NB4 (cell line): Measurements from ENCODE around the gene C2CD5.

Experiments
- DNase-seq: peaks from one replicate; pipeline ENCODE4 v3.0.0; 2010; ENCODE audit warnings: low read depth
- H3K4me3 ChIP-seq: one replicate; pipeline ENCODE4 v1.5.1; 2011; ENCODE audit warnings: mild to moderate bottlenecking, low read depth, low read length, moderate library complexity
- MYC ChIP-seq: IDR thresholded peaks from 2 replicates; pipeline ENCODE4 v1.6.1; 2011; ENCODE audit warnings: low read depth, low read length
- POLR2A ChIP-seq: IDR thresholded peaks from 2 replicates; pipeline ENCODE4 v1.6.1; 2011; ENCODE audit warnings: mild to moderate bottlenecking; ENCODE audit not compliant: insufficient read length; ENCODE audit errors: extremely low read depth
- TF ChIP-seq, protein P1 (sequence below): IDR thresholded peaks from one replicate; pipeline ENCODE4 v1.5.1; 2012; ENCODE audit warnings: low read depth, low read length
- TF ChIP-seq, protein P2 (sequence below): IDR thresholded peaks from 2 replicates; pipeline ENCODE4 v1.6.1; 2011; ENCODE audit warnings: low read depth, low read length

The C2CD5 gene, protein sequence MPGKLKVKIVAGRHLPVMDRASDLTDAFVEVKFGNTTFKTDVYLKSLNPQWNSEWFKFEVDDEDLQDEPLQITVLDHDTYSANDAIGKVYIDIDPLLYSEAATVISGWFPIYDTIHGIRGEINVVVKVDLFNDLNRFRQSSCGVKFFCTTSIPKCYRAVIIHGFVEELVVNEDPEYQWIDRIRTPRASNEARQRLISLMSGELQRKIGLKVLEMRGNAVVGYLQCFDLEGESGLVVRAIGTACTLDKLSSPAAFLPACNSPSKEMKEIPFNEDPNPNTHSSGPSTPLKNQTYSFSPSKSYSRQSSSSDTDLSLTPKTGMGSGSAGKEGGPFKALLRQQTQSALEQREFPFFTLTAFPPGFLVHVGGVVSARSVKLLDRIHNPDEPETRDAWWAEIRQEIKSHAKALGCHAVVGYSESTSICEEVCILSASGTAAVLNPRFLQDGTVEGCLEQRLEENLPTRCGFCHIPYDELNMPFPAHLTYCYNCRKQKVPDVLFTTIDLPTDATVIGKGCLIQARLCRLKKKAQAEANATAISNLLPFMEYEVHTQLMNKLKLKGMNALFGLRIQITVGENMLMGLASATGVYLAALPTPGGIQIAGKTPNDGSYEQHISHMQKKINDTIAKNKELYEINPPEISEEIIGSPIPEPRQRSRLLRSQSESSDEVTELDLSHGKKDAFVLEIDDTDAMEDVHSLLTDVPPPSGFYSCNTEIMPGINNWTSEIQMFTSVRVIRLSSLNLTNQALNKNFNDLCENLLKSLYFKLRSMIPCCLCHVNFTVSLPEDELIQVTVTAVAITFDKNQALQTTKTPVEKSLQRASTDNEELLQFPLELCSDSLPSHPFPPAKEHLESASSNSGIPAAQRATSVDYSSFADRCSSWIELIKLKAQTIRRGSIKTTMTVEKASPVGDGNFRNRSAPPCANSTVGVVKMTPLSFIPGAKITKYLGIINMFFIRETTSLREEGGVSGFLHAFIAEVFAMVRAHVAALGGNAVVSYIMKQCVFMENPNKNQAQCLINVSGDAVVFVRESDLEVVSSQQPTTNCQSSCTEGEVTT

DNA sequence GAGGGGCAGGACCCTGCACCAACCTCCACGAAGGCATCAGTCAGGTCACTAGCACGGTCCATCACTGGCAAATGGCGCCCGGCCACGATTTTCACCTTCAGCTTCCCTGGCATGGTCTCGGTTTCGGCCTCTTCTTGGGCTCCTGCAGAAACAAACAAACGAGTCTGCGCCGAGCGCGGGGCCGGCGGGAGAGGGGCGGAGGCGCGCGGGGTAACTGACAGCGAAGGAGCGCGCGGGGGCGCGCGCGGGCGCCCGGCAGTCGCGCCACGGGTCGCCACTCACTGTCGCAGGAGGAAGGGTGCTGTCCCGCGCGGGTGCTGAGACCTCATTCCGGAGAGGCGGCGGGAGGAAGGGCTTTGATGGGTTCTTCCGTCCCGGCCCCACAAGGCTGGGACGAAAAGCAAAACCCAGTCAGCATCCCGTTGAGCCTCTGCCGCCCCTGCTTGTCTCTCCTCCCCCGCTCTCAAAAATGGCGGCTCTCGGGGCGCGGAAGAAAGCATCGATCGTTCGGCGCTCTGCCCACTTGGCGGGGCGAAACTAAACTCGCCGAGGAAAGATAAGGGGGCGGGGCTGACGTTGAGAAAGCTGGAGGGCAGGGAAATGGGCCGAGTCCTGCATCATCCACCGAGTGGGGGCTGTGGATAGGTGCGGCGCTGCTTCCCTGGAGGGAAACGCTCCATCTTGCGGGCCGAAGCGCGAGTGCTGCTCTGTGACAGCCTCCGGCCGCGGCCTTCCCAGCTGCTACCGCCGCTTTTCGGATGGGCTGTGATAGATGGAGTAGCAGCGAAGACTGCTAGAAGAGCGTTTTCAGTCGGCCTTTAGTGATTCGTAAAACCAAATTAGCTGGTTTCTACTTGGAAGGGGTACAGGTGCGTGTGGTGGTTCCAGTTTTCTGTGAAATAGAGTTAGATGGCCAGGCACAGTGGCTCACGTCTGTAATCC lies at the start of gene C2CD5:
C2CD5 (minus strand) TSS at position 505 of the 942 bp plus-strand sequence; CDS start at position 113, 392 bp downstream.
- H3K4me3 ChIP-seq: peak within 1 kb of the TSS; percentile 90
- peak; percentile 100 for DNase-seq
- peak; percentile 93 for TF ChIP-seq POLR2A
- TF ChIP-seq, protein P1, sequence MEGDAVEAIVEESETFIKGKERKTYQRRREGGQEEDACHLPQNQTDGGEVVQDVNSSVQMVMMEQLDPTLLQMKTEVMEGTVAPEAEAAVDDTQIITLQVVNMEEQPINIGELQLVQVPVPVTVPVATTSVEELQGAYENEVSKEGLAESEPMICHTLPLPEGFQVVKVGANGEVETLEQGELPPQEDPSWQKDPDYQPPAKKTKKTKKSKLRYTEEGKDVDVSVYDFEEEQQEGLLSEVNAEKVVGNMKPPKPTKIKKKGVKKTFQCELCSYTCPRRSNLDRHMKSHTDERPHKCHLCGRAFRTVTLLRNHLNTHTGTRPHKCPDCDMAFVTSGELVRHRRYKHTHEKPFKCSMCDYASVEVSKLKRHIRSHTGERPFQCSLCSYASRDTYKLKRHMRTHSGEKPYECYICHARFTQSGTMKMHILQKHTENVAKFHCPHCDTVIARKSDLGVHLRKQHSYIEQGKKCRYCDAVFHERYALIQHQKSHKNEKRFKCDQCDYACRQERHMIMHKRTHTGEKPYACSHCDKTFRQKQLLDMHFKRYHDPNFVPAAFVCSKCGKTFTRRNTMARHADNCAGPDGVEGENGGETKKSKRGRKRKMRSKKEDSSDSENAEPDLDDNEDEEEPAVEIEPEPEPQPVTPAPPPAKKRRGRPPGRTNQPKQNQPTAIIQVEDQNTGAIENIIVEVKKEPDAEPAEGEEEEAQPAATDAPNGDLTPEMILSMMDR: peak; percentile 25
- TF ChIP-seq, protein P2, sequence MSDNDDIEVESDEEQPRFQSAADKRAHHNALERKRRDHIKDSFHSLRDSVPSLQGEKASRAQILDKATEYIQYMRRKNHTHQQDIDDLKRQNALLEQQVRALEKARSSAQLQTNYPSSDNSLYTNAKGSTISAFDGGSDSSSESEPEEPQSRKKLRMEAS: peak; percentile 91
- peak; percentile 90 for TF ChIP-seq MYC

DNA sequence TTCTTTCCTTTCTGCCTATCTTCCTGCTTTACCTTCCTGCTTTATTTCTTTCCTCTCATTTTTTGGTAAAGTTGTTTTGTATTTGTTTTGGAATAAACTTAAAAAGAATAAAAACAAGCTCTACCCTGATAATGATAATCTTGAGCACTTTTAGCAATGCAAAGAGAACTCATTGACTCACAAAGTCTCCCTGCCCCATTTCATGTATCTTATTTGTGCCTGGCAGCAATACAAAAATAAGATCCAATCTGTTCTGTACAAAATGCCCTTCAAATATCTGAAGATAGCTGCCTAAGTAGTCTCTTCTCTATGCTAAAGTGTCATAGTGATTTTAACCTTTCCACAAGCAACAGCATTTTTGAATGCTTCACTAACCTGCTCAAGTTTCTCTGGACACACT lies 49.5 kb upstream of the C2CD5 start:
- DNase-seq: no peak
- H3K4me3 ChIP-seq: no peak overlapping the region
- TF ChIP-seq POLR2A (no peak), MYC (no peak)
- TF ChIP-seq, protein P2: no peak
- TF ChIP-seq, protein P1: no peak

DNA sequence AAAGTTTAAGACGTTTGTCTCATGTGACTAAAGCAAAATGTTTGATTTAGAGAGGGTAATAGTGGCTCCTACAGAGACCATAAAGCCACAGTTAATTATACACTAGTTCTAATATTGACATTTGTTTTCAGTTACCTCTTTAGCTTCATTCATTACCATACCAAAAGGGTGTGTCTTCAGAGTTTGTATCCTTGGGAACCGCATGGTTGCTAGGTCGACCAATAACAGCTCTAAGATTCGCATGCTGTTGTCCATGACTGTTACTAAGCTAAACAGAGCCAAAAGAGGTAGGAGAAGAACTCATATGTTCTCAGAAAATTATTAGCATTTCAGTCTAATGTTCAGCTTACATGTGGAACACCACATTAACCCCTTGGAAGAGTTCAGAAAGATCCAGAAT lies 44.5 kb upstream of the C2CD5 start:
- TF ChIP-seq, protein P2: no peak
- no peak for TF ChIP-seq POLR2A
- no peak for TF ChIP-seq MYC
- TF ChIP-seq, protein P1: no peak
- no peak for DNase-seq
- H3K4me3 ChIP-seq: no peak overlapping the region

DNA sequence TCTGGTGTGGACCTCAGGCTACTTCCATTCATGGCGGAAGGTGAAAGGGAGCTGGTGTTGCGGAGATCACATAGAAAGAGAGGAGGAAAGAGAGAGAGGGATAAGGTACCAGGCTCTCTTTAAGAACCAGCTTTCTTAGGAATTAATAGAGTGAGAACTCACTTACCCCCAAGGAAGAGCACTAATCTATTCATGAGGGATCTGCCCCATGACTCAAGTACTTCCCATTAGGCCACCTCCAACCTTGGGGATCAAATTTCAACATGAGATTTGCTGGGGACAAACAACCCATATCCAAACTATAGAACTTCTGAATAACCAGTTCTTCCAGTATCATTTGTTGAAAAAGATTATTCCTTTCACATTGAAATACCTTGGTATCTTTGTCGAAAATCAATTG lies 34.0 kb upstream of the C2CD5 start:
- TF ChIP-seq, protein P1: no peak
- TF ChIP-seq POLR2A (no peak), MYC (no peak)
- no peak for DNase-seq
- H3K4me3 ChIP-seq: no peak overlapping the region

DNA sequence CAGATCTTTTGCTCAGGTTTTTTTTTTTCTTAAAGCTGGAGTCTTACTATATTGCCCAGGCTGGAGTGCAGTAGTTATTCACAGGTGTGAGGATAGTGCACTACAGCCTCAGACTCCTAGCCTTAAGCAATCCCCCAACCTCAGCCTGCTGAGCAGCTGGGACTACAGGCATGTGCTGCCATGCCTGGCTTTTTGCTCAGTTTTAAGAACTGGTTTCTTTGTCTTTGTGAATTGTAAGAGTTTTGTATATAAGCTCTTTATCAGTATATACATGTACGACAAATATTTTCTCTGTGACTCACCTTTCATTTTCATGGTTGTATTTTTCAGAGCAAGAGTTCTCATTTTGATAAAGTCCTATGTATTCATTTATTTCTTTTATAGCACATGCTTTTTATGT lies 33.3 kb upstream of the C2CD5 start:
- DNase-seq: no peak
- no peak overlapping the region for H3K4me3 ChIP-seq
- TF ChIP-seq, protein P1: no peak
- TF ChIP-seq POLR2A (no peak), MYC (no peak)
- TF ChIP-seq, protein P2: no peak
